ENCODE data around the gene SFTA2. TPM values are rescaled to one million over a fixed set of nuclear protein-coding genes. Genes with fewer than 3 reads are reported as not detected.

SFTA2 gene
- total RNA-seq, 1 experiment from 2014 or later = not detected

GRCh38 chr6:30966154-30966553 is 34.2 kb upstream of the SFTA2 start:
- Histone ChIP-seq H3K9ac (ENCODE audit: low read length) (no peak overlapping the region), H3K27me3 (ENCODE audit: insufficient read depth, low read length) (no peaks in the 10 kb centered on the region), H3K27ac (ENCODE audit: low read depth, low read length) (no peak overlapping the region), H2AFZ (ENCODE audit: low read depth, low read length, poor library complexity, severe bottlenecking) (no peak overlapping the region), H3K4me1 (ENCODE audit: control insufficient read depth in 1 of 2, insufficient read depth in 2 of 2, low read length in 2 of 2) (no peaks in the 10 kb centered on the region; a peak in 1 of 4 replicates), H3K9me3 (ENCODE audit: control insufficient read depth in 1 of 2, insufficient read depth in 1 of 2, low read depth in 1 of 2, low read length in 2 of 2) (no peaks in the 10 kb centered on the region), H4K20me1 (ENCODE audit: insufficient read depth) (no peaks in the 10 kb centered on the region), H3K4me2 (ENCODE audit: low read length) (no peak overlapping the region), H3K79me2 (ENCODE audit: insufficient read depth, low read length) (no peaks in the 10 kb centered on the region), H3K36me3 (ENCODE audit: control insufficient read depth in 1 of 2, insufficient read depth in 2 of 2, low read length in 2 of 2) (no peaks in the 10 kb centered on the region), H3K4me3 (replicated peaks in 1 of 2; ENCODE audit: low read depth in 1 of 2, low read length in 2 of 2) (no peak overlapping the region), H3K9me2 (ENCODE audit: insufficient read depth) (no peaks in the 10 kb centered on the region)
- CTCF ChIA-PET = no interaction called here
- no TSS peak for BruUV-seq (replicated peaks)
- 0 out of 2 replicates have a peak, but pooled peaks have one; percentile 55 for ATAC-seq
- intact Hi-C loops (cut with micrococcal nuclease) = no loop called here
- no peak for DNase-seq (ENCODE audit: low read depth, low spot score)
- RAD21 ChIA-PET (ENCODE audit: low non-redundant PET in 1 of 2, low total read pairs in 2 of 2, uncharacterized antibody in 2 of 2, unreplicated experiment in 2 of 2) = no interaction called here
- 0 out of 6 replicates have a peak, but pooled peaks of 1 of the 3 experiments have one; percentile 6 for TF ChIP-seq CTCF (IDR thresholded peaks at IDR 0.05 in 2 of 3, conservative IDR thresholded peaks at IDR 0.05 in 1 of 3; ENCODE audit: borderline replicate concordance in 1 of 3, insufficient read depth in 1 of 3, low read depth in 2 of 3, low read length in 2 of 3)
- TF ChIP-seq POLR2AphosphoS5 (IDR thresholded peaks at IDR 0.05; ENCODE audit: low read depth, low read length) = no peak
- TF ChIP-seq TCF7L2 (IDR thresholded peaks at IDR 0.05; ENCODE audit: borderline replicate concordance, extremely low read depth, insufficient read depth, insufficient read length) = no peak
- TF ChIP-seq EZH2 (IDR thresholded peaks at IDR 0.05) = no peak
- POLR2A ChIA-PET = no interaction called here

GRCh38 chr6:30965140-30965601 is 33.2 kb upstream of the SFTA2 start:
- intact Hi-C loops (cut with micrococcal nuclease) = no loop called here
- Histone ChIP-seq H3K4me2 (ENCODE audit: low read length) (no peak overlapping the region), H3K9me2 (ENCODE audit: insufficient read depth) (no peaks in the 10 kb centered on the region), H3K27me3 (ENCODE audit: insufficient read depth, low read length) (no peaks in the 10 kb centered on the region), H3K9ac (ENCODE audit: low read length) (no peak overlapping the region), H3K27ac (ENCODE audit: low read depth, low read length) (no peak overlapping the region), H3K9me3 (ENCODE audit: control insufficient read depth in 1 of 2, insufficient read depth in 1 of 2, low read depth in 1 of 2, low read length in 2 of 2) (no peaks in the 10 kb centered on the region), H4K20me1 (ENCODE audit: insufficient read depth) (no peaks in the 10 kb centered on the region), H3K36me3 (ENCODE audit: control insufficient read depth in 1 of 2, insufficient read depth in 2 of 2, low read length in 2 of 2) (no peaks in the 10 kb centered on the region), H2AFZ (ENCODE audit: low read depth, low read length, poor library complexity, severe bottlenecking) (no peak overlapping the region), H3K4me1 (ENCODE audit: control insufficient read depth in 1 of 2, insufficient read depth in 2 of 2, low read length in 2 of 2) (no peaks in the 10 kb centered on the region; a peak in 1 of 4 replicates), H3K4me3 (replicated peaks in 1 of 2; ENCODE audit: low read depth in 1 of 2, low read length in 2 of 2) (no peak overlapping the region), H3K79me2 (ENCODE audit: insufficient read depth, low read length) (no peaks in the 10 kb centered on the region)
- ChIA-PET CTCF (no interaction called here), POLR2A (no interaction called here), RAD21 (ENCODE audit: low non-redundant PET in 1 of 2, low total read pairs in 2 of 2, uncharacterized antibody in 2 of 2, unreplicated experiment in 2 of 2) (no interaction called here)
- BruUV-seq (replicated peaks) = no TSS peak
- DNase-seq (ENCODE audit: low read depth, low spot score) (no peak), ATAC-seq (no peak)
- TF ChIP-seq ZNF274 (IDR thresholded peaks at IDR 0.05; ENCODE audit: low read depth, low read length) = no peak
- TF ChIP-seq TCF7L2 (IDR thresholded peaks at IDR 0.05; ENCODE audit: borderline replicate concordance, extremely low read depth, insufficient read depth, insufficient read length) = no peak
- TF ChIP-seq CTCF (IDR thresholded peaks at IDR 0.05 in 2 of 3, conservative IDR thresholded peaks at IDR 0.05 in 1 of 3; ENCODE audit: borderline replicate concordance in 1 of 3, insufficient read depth in 1 of 3, low read depth in 2 of 3, low read length in 2 of 3) = no peak
- TF ChIP-seq CEBPB (IDR thresholded peaks at IDR 0.05; ENCODE audit: low read depth) = no peak
- no peak for TF ChIP-seq ZBTB33 (IDR thresholded peaks at IDR 0.05; ENCODE audit: extremely low read depth, insufficient replicate concordance, low read length)
- no peak for TF ChIP-seq EZH2phosphoT487 (IDR thresholded peaks at IDR 0.05; ENCODE audit: borderline replicate concordance)
- no peak for TF ChIP-seq CBX3 (IDR thresholded peaks at IDR 0.05; ENCODE audit: low read depth)
- TF ChIP-seq FOSL1 (IDR thresholded peaks at IDR 0.05; ENCODE audit: low read depth) = no peak
- no peak for TF ChIP-seq MAX (IDR thresholded peaks at IDR 0.05)
- no peak for TF ChIP-seq EGR1 (IDR thresholded peaks at IDR 0.05; ENCODE audit: low read depth)
